Measurements from ENCODE around the gene CALD1. TPM values are rescaled to one million over a fixed set of nuclear protein-coding genes. Genes with fewer than 3 reads are reported as not detected.

CALD1 gene
- total and polyA plus RNA-seq, 11 donors = 89.6 to 186 (median 125) TPM

GRCh38 chr7:134761266-134761665 lies 18.2 kb upstream of the CALD1 start:
- H3K27me3 ChIP-seq = no peaks in the 10 kb centered on the region
- TF ChIP-seq POLR2A (IDR thresholded peaks at IDR 0.05) = no peak
- TF ChIP-seq, protein P1, sequence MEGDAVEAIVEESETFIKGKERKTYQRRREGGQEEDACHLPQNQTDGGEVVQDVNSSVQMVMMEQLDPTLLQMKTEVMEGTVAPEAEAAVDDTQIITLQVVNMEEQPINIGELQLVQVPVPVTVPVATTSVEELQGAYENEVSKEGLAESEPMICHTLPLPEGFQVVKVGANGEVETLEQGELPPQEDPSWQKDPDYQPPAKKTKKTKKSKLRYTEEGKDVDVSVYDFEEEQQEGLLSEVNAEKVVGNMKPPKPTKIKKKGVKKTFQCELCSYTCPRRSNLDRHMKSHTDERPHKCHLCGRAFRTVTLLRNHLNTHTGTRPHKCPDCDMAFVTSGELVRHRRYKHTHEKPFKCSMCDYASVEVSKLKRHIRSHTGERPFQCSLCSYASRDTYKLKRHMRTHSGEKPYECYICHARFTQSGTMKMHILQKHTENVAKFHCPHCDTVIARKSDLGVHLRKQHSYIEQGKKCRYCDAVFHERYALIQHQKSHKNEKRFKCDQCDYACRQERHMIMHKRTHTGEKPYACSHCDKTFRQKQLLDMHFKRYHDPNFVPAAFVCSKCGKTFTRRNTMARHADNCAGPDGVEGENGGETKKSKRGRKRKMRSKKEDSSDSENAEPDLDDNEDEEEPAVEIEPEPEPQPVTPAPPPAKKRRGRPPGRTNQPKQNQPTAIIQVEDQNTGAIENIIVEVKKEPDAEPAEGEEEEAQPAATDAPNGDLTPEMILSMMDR (IDR thresholded peaks at IDR 0.05) = no peak
- no peak for ATAC-seq
- peak overlapping the region in 2 of 12 donors; percentile 6 to 21 for H3K27ac ChIP-seq
- 59 to 77% (median 67%) methylated on average over 5 of the region's 5 CpGs for WGBS, 4 donors
- H3K4me1 ChIP-seq = peaks cover 0 to 31% (median 0%) of the 10 kb centered on the region in 12 donors
- DNase-seq = no peak
- H3K9me3 ChIP-seq = no peaks in the 10 kb centered on the region
- intact Hi-C loops (cut with DNase I) = loop anchor here in 1 of 10 donors (10.0 kb wide), 1 partner anchor 144 kb away; no protein-coding TSS in a partner anchor
- no peaks in the 10 kb centered on the region for H3K36me3 ChIP-seq
- no peak overlapping the region for H3K4me3 ChIP-seq

GRCh38 chr7:134763960-134764359 lies 15.5 kb upstream of the CALD1 start:
- peak in 3 of 4 donors; percentile 20 to 86 (median 77) for ATAC-seq
- Histone ChIP-seq H3K4me1 (peaks cover 0 to 46% (median 4%) of the 10 kb centered on the region in 12 donors), H3K9me3 (no peaks in the 10 kb centered on the region), H3K36me3 (no peaks in the 10 kb centered on the region), H3K4me3 (no peak overlapping the region), H3K27me3 (no peaks in the 10 kb centered on the region), H3K27ac (no peak overlapping the region)
- intact Hi-C loops (cut with DNase I) = loop anchor here in 1 of 10 donors (10.0 kb wide), 1 partner anchor 141 kb away; no protein-coding TSS in a partner anchor
- 50 to 73% (median 55%) methylated on average over 1 of the region's 1 CpG for WGBS, 4 donors
- DNase-seq = peak in 1 of 5 donors; percentile 41
- TF ChIP-seq POLR2A (IDR thresholded peaks at IDR 0.05) = no peak
- TF ChIP-seq, protein P1 (IDR thresholded peaks at IDR 0.05) = no peak

- Histone ChIP-seq H3K9me3 (no peaks in the 10 kb centered on the region), H3K27me3 (no peaks in the 10 kb centered on the region), H3K4me3 (no peak overlapping the region), H3K27ac (no peak overlapping the region), H3K4me1 (peaks cover 0 to 46% (median 4%) of the 10 kb centered on the region in 12 donors), H3K36me3 (no peaks in the 10 kb centered on the region)
- no peak for TF ChIP-seq POLR2A (IDR thresholded peaks at IDR 0.05)
- TF ChIP-seq, protein P1 (IDR thresholded peaks at IDR 0.05) = no peak
- intact Hi-C loops (cut with DNase I) = loop anchor here in 1 of 10 donors (10.0 kb wide), 1 partner anchor 140 kb away; no protein-coding TSS in a partner anchor
- WGBS, 4 donors = 78 to 91% (median 87%) methylated on average over 1 of the region's 1 CpG
- no peak for ATAC-seq
- DNase-seq = no peak
These were observed 15.1 kb upstream of the CALD1 start for GRCh38 chr7:134764365-134764764.

- Histone ChIP-seq H3K9me3 (no peaks in the 10 kb centered on the region), H3K4me1 (peaks cover 0 to 30% (median 2%) of the 10 kb centered on the region in 12 donors), H3K27ac (peak overlapping the region; percentile 52 to 86 (median 68)), H3K4me3 (peak overlapping the region in 1 of 12 donors; percentile 2), H3K36me3 (no peaks in the 10 kb centered on the region), H3K27me3 (no peaks in the 10 kb centered on the region)
- DNase-seq (peak in 2 of 5 donors; percentile 29 to 36), ATAC-seq (peak; percentile 16 to 66 (median 53))
- intact Hi-C loops (cut with DNase I) = loop anchor here in 1 of 10 donors (10.0 kb wide), 1 partner anchor 138 kb away; no protein-coding TSS in a partner anchor
- 62 to 70% (median 66%) methylated on average over 15 of the region's 15 CpGs for WGBS, 4 donors
- TF ChIP-seq, protein P1 (IDR thresholded peaks at IDR 0.05) = no peak
- no peak for TF ChIP-seq POLR2A (IDR thresholded peaks at IDR 0.05)
These were observed 12.5 kb upstream of the CALD1 start for GRCh38 chr7:134766779-134767519.
